Brain microvascular endothelial cell (primary cell): Measurements from ENCODE around the gene NFIC.

ENCODE experiments used
- DNase-seq: peaks from one replicate; pipeline ENCODE4 v3.0.0-alpha.2; 2020
- H3K27ac ChIP-seq: fragments of 250-450 bp; sonication (Bioruptor Pico); 2 replicates; pipeline ENCODE4 v1.5.1; 2020; ENCODE audit warnings: mild to moderate bottlenecking, moderate library complexity
- H3K27me3 ChIP-seq: fragments of 250-450 bp; sonication (Bioruptor Pico); replicated peaks from 2 replicates; pipeline ENCODE4 v1.5.1; 2020; ENCODE audit warnings: mild to moderate bottlenecking
- H3K36me3 ChIP-seq: fragments of 250-450 bp; sonication (Bioruptor Pico); replicated peaks from 2 replicates; pipeline ENCODE4 v1.5.1; 2020; ENCODE audit warnings: mild to moderate bottlenecking
- H3K4me3 ChIP-seq: 2 replicates; pipeline ENCODE4 v1.5.1; 2011; ENCODE audit warnings: low read depth, mild to moderate bottlenecking, control low read depth, low read length, moderate library complexity
- in situ Hi-C: cut with HindIII; loops from 2 replicates; pipeline ENCODE4 v1.10.0; 2017; ENCODE audit warnings: low sequenced_read_pairs, low pct_ligation_motif_present
- TF ChIP-seq, protein P1 (sequence below): IDR thresholded peaks from 2 replicates; pipeline ENCODE4 v1.5.1; 2011; ENCODE audit warnings: low read depth, mild to moderate bottlenecking, moderate library complexity, low read length, control low read depth, inconsistent platforms; ENCODE audit errors: missing control alignments

NFIC gene

GRCh38 chr19:3494051-3494450, 127.7 kb downstream of the NFIC start:
- no peak for DNase-seq
- Histone ChIP-seq H3K27me3 (no peaks in the 10 kb centered on the region), H3K36me3 (peaks cover 45% of the 10 kb centered on the region), H3K4me3 (no peak overlapping the region), H3K27ac (no peak overlapping the region)
- TF ChIP-seq, protein P1, sequence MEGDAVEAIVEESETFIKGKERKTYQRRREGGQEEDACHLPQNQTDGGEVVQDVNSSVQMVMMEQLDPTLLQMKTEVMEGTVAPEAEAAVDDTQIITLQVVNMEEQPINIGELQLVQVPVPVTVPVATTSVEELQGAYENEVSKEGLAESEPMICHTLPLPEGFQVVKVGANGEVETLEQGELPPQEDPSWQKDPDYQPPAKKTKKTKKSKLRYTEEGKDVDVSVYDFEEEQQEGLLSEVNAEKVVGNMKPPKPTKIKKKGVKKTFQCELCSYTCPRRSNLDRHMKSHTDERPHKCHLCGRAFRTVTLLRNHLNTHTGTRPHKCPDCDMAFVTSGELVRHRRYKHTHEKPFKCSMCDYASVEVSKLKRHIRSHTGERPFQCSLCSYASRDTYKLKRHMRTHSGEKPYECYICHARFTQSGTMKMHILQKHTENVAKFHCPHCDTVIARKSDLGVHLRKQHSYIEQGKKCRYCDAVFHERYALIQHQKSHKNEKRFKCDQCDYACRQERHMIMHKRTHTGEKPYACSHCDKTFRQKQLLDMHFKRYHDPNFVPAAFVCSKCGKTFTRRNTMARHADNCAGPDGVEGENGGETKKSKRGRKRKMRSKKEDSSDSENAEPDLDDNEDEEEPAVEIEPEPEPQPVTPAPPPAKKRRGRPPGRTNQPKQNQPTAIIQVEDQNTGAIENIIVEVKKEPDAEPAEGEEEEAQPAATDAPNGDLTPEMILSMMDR = no peak
- in situ Hi-C loops = no loop called here

DNA sequence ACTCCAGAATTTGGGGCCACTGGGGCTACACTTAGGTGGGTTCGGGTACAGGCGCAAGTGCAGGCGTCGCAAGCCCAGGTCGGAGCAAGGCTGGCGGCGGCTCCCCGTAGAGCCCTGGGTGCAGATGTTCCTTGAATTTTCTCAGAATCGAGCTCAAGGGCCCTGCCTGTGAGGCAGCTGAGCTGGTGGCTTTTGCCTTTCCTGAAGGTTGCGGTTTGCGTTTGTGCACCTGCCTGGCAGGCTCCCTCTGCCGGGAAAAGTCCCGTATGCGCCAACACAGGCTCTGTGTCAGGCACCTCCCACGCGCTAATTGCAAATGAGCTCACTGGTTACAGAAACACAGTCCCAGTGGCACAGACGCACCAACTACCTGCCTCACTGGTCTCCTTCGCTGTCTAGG, 128.2 kb downstream of the NFIC start:
- TF ChIP-seq, protein P1 = no peak
- Histone ChIP-seq H3K27ac (no peak overlapping the region), H3K36me3 (peaks cover 45% of the 10 kb centered on the region), H3K27me3 (no peaks in the 10 kb centered on the region), H3K4me3 (no peak overlapping the region)
- in situ Hi-C loops = no loop called here
- no peak for DNase-seq

DNA sequence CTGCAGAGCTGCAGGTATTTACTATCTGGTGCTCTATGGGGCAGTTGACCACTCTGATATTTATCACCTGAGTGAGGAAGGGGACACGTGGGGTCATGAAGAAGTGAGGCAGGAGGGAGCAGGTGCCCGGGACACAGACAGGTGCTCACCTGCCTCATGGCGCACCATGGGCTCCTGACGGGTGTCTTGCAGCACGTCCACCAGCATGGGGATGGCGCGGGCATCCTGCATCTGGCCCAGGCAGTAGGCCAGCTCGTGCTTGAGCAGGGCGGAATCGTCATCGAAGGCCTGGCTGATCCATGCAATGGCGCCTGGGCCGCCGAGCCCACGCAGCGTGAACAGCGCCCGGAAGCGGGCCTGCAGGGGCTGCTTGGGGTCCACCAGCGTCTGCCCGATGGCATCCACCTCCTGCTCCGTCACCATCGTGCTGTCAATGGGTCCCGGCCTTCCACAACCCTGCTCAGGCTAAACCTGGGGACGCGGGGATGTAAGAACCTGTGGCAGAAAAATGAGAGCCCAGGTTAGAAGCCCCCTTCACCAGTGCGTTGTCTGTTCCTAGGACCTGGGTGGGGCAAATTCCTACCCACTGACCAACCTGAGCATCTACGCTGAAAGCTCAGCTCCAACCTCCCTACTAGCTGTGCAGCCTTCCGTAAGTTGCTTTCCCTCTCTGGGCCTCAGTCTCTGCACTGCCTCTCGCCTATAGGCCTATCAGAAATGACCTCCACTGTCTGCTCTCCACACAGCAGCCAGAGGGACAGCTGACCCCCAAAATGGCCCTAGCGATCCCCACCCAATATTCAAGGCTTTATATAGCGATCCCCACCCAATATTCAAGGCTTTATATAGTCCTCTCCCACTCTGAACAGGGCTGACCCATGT, 130.2 kb downstream of the NFIC start:
- no peak for DNase-seq
- H3K27ac ChIP-seq = no peak overlapping the region
- H3K36me3 ChIP-seq = peaks cover 44% of the 10 kb centered on the region
- no peaks in the 10 kb centered on the region for H3K27me3 ChIP-seq
- H3K4me3 ChIP-seq = no peak overlapping the region
- TF ChIP-seq, protein P1 = no peak
- in situ Hi-C loops = no loop called here

DNA sequence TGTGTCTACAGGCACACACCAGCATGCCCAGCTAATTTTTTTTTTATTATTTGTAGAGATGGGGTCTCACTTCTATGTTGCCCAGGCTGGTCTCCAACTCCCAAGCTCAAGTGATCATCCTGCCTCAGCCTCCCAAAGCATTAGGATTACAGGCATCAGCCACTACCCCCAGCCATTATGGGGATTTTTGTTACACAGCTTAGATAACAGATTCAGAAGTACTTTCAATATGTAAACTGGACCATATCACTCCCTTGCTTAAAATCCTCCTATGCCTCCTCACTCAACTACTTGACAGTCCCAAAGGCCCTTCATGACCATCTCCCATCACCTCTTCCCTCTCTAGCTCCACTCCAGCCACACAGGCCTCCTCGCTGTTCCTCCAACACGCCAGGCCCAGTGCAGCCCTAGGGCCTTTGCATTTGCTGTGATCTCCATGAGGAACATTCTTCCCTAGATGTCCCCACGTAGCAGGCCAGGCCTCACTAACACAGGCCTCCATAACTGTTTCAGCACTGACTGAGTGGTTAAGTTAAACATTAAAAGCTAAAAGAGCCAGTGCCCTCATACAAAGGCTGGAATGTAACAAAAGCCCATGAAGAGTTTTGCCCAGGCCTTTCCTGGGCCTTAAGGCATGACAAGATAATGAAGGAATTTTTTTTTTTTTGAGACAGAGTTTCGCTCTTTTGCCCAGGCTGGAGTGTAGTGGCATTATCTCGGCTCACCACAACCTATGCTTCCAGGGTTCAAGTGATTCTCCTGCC, 131.6 kb downstream of the NFIC start:
- in situ Hi-C loops = no loop called here
- no peak for DNase-seq
- Histone ChIP-seq H3K4me3 (no peak overlapping the region), H3K27ac (no peak overlapping the region), H3K36me3 (peaks cover 31% of the 10 kb centered on the region), H3K27me3 (no peaks in the 10 kb centered on the region)
- TF ChIP-seq, protein P1 = no peak

DNA sequence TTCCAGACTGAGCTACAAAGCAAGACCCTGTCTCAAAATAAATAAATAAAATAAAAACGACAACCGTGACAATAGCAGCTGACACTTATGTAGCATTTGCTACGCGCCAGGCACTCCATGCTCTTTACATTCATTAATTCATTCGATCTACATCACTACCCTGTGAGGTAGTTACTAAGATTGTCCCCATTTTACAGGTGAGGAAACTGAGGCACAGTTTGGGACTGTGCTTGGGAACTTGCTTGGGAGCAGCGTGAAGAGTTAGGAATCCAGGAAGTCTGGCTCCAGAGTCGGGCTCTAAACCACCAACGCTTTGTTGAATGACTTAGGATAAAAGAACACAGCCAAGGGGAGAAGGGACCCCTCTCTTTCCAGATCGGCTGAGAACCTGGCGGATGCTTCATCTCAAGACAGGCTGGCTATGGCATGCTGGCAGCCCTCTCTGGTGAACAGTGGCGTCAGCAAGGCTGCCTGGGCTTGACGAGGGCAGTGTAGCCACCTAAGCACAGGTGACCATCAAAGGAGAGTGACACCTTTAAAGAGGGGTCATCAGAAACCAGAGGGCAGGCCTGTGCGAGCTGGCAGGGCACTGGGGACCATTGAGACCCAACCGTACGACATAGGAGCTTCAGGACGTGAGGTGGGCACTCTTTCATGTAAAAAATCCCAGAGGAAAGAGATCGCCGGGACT, 133.5 kb downstream of the NFIC start:
- Histone ChIP-seq H3K4me3 (peak overlapping the region; percentile 93), H3K27me3 (no peaks in the 10 kb centered on the region), H3K27ac (peak overlapping the region; percentile 100), H3K36me3 (peaks cover 22% of the 10 kb centered on the region)
- no peak for DNase-seq
- in situ Hi-C loops = no loop called here
- TF ChIP-seq, protein P1 = no peak
